Large intestine (tissue), 3 donors: Measurements from ENCODE around the gene RNASE12. TPM values are rescaled to one million over a fixed set of nuclear protein-coding genes. Genes with fewer than 3 reads are reported as not detected.

ENCODE experiments used
- DNase-seq, 2 donors: peaks; one replicate each; pipeline versions ENCODE4 v3.0.0 to v3.0.0-alpha.2; 2013
- H3K27ac ChIP-seq: one replicate; pipeline ENCODE4 v1.5.1; 2013; ENCODE audit warnings: low read length
- H3K27me3 ChIP-seq: 2 replicates; pipeline ENCODE4 v1.6.1; 2013; ENCODE audit warnings: low read length; ENCODE audit not compliant: control insufficient read depth, insufficient read depth
- H3K36me3 ChIP-seq: 2 replicates; pipeline ENCODE4 v1.6.1; 2013; ENCODE audit warnings: low read length; ENCODE audit not compliant: control insufficient read depth, insufficient read depth
- H3K4me1 ChIP-seq: one replicate; pipeline ENCODE4 v1.6.1; 2013; ENCODE audit warnings: low read length; ENCODE audit not compliant: control insufficient read depth, insufficient read depth
- H3K4me3 ChIP-seq: one replicate; pipeline ENCODE4 v1.5.1; 2013; ENCODE audit warnings: low read length
- H3K9me3 ChIP-seq: one replicate; pipeline ENCODE4 v1.6.1; 2013; ENCODE audit warnings: mild to moderate bottlenecking, low read depth, low read length, moderate library complexity; ENCODE audit not compliant: control insufficient read depth
- WGBS: methylation state at CpG from one replicate; pipeline ENCODE4 v1.1.5; 2013; ENCODE audit warnings: low lambda C conversion rate; ENCODE audit not compliant: insufficient coverage; 5-methylcytosine and 5-hydroxymethylcytosine counted together
- polyA plus RNA-seq: library from polyadenylated mRNA; unstranded; fragments of 120-200 nt; gene quantifications from one replicate; pipeline ENCODE4 v1.2.1, GENCODE V29; 2013

RNASE12 gene
- polyA plus RNA-seq, 1 donor, result not detected

- Histone ChIP-seq H3K36me3 (no peaks in the 10 kb centered on the region), H3K4me3 (no peak within 1 kb of the TSS), H3K27me3 (no peaks in the 10 kb centered on the region), H3K9me3 (no peaks in the 10 kb centered on the region), H3K4me1 (no peaks in the 10 kb centered on the region), H3K27ac (no peak within 1 kb of the TSS)
- 100% methylated on average over 1 of the region's 3 CpGs for WGBS
- no peak for DNase-seq
Measured at GRCh38 chr14:20560961-20561360, 30.2 kb downstream of the RNASE12 start, which contains the start of gene RNASE9. Gene RNASE9 (minus strand): TSS chr14:20561047.

GRCh38 chr14:20559461-20559904 lies 31.7 kb downstream of the RNASE12 start:
- WGBS, result 40% methylated on average over 1 of the region's 2 CpGs
- H3K27me3 ChIP-seq, result no peaks in the 10 kb centered on the region
- H3K36me3 ChIP-seq, result no peaks in the 10 kb centered on the region
- no peaks in the 10 kb centered on the region for H3K9me3 ChIP-seq
- no peak for DNase-seq
- no peak overlapping the region for H3K27ac ChIP-seq
- H3K4me3 ChIP-seq, result no peak overlapping the region
- H3K4me1 ChIP-seq, result no peaks in the 10 kb centered on the region

GRCh38 chr14:20557212-20557542 lies 34.0 kb downstream of the RNASE12 start:
- no peak overlapping the region for H3K27ac ChIP-seq
- DNase-seq, result no peak
- no peaks in the 10 kb centered on the region for H3K9me3 ChIP-seq
- H3K4me1 ChIP-seq, result no peaks in the 10 kb centered on the region
- WGBS, result 100% methylated on average over 1 of the region's 2 CpGs
- no peak overlapping the region for H3K4me3 ChIP-seq
- H3K36me3 ChIP-seq, result no peaks in the 10 kb centered on the region
- no peaks in the 10 kb centered on the region for H3K27me3 ChIP-seq

- WGBS, result 76% methylated on average over 3 of the region's 11 CpGs
- H3K4me1 ChIP-seq, result no peaks in the 10 kb centered on the region
Measured at GRCh38 chr14:20556500-20557211, 34.5 kb downstream of the RNASE12 start.

GRCh38 chr14:20555845-20556244 lies 35.3 kb downstream of the RNASE12 start:
- Histone ChIP-seq H3K27me3 (no peaks in the 10 kb centered on the region), H3K9me3 (no peaks in the 10 kb centered on the region), H3K4me1 (no peaks in the 10 kb centered on the region), H3K27ac (no peak overlapping the region), H3K36me3 (no peaks in the 10 kb centered on the region), H3K4me3 (no peak overlapping the region)
- DNase-seq, result no peak
- no CpG with 5 or more reads among the region's 3 CpGs for WGBS

More at GRCh38 chr14:20556500-20557211, 34.5 kb downstream of the RNASE12 start:
- H3K4me3 ChIP-seq, result no peak overlapping the region
- H3K27ac ChIP-seq, result no peak overlapping the region
- no peaks in the 10 kb centered on the region for H3K27me3 ChIP-seq
- no peak for DNase-seq
- H3K36me3 ChIP-seq, result no peaks in the 10 kb centered on the region
- no peaks in the 10 kb centered on the region for H3K9me3 ChIP-seq

- Histone ChIP-seq H3K9me3 (no peaks in the 10 kb centered on the region), H3K27ac (no peak overlapping the region), H3K27me3 (no peaks in the 10 kb centered on the region), H3K4me1 (no peaks in the 10 kb centered on the region), H3K36me3 (no peaks in the 10 kb centered on the region), H3K4me3 (no peak overlapping the region)
- no peak for DNase-seq
Measured at GRCh38 chr14:20553024-20553423, 38.2 kb downstream of the RNASE12 start.

GRCh38 chr14:20551606-20552005 lies 39.6 kb downstream of the RNASE12 start:
- H3K27me3 ChIP-seq, result no peaks in the 10 kb centered on the region
- no peak overlapping the region for H3K4me3 ChIP-seq
- peaks cover 9% of the 10 kb centered on the region for H3K4me1 ChIP-seq
- 93% methylated on average over 2 of the region's 3 CpGs for WGBS
- H3K27ac ChIP-seq, result no peak overlapping the region
- H3K36me3 ChIP-seq, result no peaks in the 10 kb centered on the region
- no peak for DNase-seq
- H3K9me3 ChIP-seq, result no peaks in the 10 kb centered on the region

- no peaks in the 10 kb centered on the region for H3K36me3 ChIP-seq
- no CpG with 5 or more reads among the region's 2 CpGs for WGBS
- H3K4me3 ChIP-seq, result no peak overlapping the region
- no peak for DNase-seq
- peaks cover 14% of the 10 kb centered on the region for H3K4me1 ChIP-seq
- no peaks in the 10 kb centered on the region for H3K9me3 ChIP-seq
- H3K27ac ChIP-seq, result no peak overlapping the region
- H3K27me3 ChIP-seq, result no peaks in the 10 kb centered on the region
Measured at GRCh38 chr14:20550926-20551325, 40.2 kb downstream of the RNASE12 start.

GRCh38 chr14:20548414-20549158 lies 42.6 kb downstream of the RNASE12 start:
- H3K9me3 ChIP-seq, result no peaks in the 10 kb centered on the region
- H3K27ac ChIP-seq, result peak overlapping the region; percentile 51
- H3K4me1 ChIP-seq, result peaks cover 14% of the 10 kb centered on the region
- DNase-seq, result peak in 1 of 2 donors; percentile 37
- no peaks in the 10 kb centered on the region for H3K27me3 ChIP-seq
- H3K36me3 ChIP-seq, result no peaks in the 10 kb centered on the region
- WGBS, result 100% methylated on average over 1 of the region's 10 CpGs
- H3K4me3 ChIP-seq, result no peak overlapping the region

- H3K4me1 ChIP-seq, result peaks cover 14% of the 10 kb centered on the region
- H3K36me3 ChIP-seq, result no peaks in the 10 kb centered on the region
- WGBS, result 0% methylated on average over 1 of the region's 3 CpGs
- DNase-seq, result peak; percentile 84 to 92
- H3K27me3 ChIP-seq, result no peaks in the 10 kb centered on the region
- no peaks in the 10 kb centered on the region for H3K9me3 ChIP-seq
- H3K27ac ChIP-seq, result peak overlapping the region; percentile 58
- H3K4me3 ChIP-seq, result no peak overlapping the region
Measured at GRCh38 chr14:20546877-20547276, 44.3 kb downstream of the RNASE12 start.
